Keratinocyte (primary cell): ENCODE results near the gene CTDSPL. TPM values are rescaled to one million over a fixed set of nuclear protein-coding genes. Genes with fewer than 3 reads are reported as not detected.

ENCODE experiments used
- DNase-seq: peaks from one replicate; pipeline ENCODE4 v3.0.0-alpha.2; 2011; ENCODE audit warnings: low read depth, missing footprints, low spot score
- FAIRE-seq: peaks from 2 replicates; lab custom pipeline; 2011; peaks lifted over from hg19 to GRCh38; lab: Jason Lieb, UNC
- H2AFZ ChIP-seq: 2 replicates; pipeline ENCODE4 v1.6.0; 2012; ENCODE audit warnings: low read length, control low read depth, inconsistent platforms; ENCODE audit not compliant: control insufficient read depth
- H3K27ac ChIP-seq: 2 replicates; pipeline ENCODE4 v1.5.1; 2011; ENCODE audit warnings: low read length; ENCODE audit not compliant: control insufficient read depth, insufficient read depth
- H3K27me3 ChIP-seq: 3 replicates; pipeline ENCODE4 v1.6.0; 2011; ENCODE audit warnings: low read length; ENCODE audit not compliant: control insufficient read depth, insufficient read depth; ENCODE audit errors: extremely low read depth
- H3K36me3 ChIP-seq, 2 experiments: 2 replicates in 1 of 2; 3 replicates in 1 of 2; pipeline ENCODE4 v1.5.1; 2011; ENCODE audit warnings: low read length in 2 of 2, mild to moderate bottlenecking in 1 of 2; ENCODE audit not compliant: control insufficient read depth in 2 of 2, insufficient read depth in 2 of 2; ENCODE audit errors: extremely low read depth in 1 of 2
- H3K4me1 ChIP-seq: 3 replicates; pipeline ENCODE4 v1.5.1; 2011; ENCODE audit warnings: low read length; ENCODE audit not compliant: control insufficient read depth, insufficient read depth; ENCODE audit errors: extremely low read depth
- H3K4me2 ChIP-seq: 3 replicates; pipeline ENCODE4 v1.6.0; 2011; ENCODE audit warnings: low read depth, low read length; ENCODE audit not compliant: control insufficient read depth, insufficient read depth; ENCODE audit errors: extremely low read depth
- H3K4me3 ChIP-seq, 3 experiments: fragments of 200-600 bp in 1 of 3; sonication (generic) in 1 of 3; 2 replicates in 2 of 3; 3 replicates in 1 of 3; pipeline ENCODE4 v1.5.1; 2011 to 2016; ENCODE audit warnings: low read length in 3 of 3, mild to moderate bottlenecking in 3 of 3, control low read depth in 2 of 3, inconsistent platforms in 1 of 3, low read depth in 1 of 3, mixed read lengths in 1 of 3, mixed run types in 1 of 3, moderate library complexity in 1 of 3; ENCODE audit not compliant: control insufficient read depth in 2 of 3, insufficient read depth in 2 of 3; ENCODE audit errors: extremely low read depth in 1 of 3
- H3K79me2 ChIP-seq: 2 replicates; pipeline ENCODE4 v1.6.0; 2012; ENCODE audit warnings: low read length; ENCODE audit not compliant: control insufficient read depth, insufficient read depth
- H3K9ac ChIP-seq: 3 replicates; pipeline ENCODE4 v1.6.0; 2011; ENCODE audit warnings: low read length; ENCODE audit not compliant: control insufficient read depth, insufficient read depth; ENCODE audit errors: extremely low read depth
- H3K9me1 ChIP-seq: 3 replicates; pipeline ENCODE4 v1.6.0; 2011; ENCODE audit warnings: low read length; ENCODE audit not compliant: control insufficient read depth, insufficient read depth; ENCODE audit errors: extremely low read depth
- H3K9me3 ChIP-seq: 2 replicates; pipeline ENCODE4 v1.5.1; 2012; ENCODE audit warnings: low read depth, low read length; ENCODE audit not compliant: control insufficient read depth
- H4K20me1 ChIP-seq: 3 replicates; pipeline ENCODE4 v1.6.0; 2011; ENCODE audit warnings: low read length; ENCODE audit not compliant: control insufficient read depth, insufficient read depth; ENCODE audit errors: extremely low read depth
- EZH2 ChIP-seq: IDR thresholded peaks from one replicate; pipeline ENCODE4 v1.6.1; 2012; ENCODE audit warnings: inconsistent platforms, mild to moderate bottlenecking, low read length, moderate library complexity
- dilution Hi-C: fragments of 300-500 bp; cut with MboI; formaldehyde crosslinking; loops from one replicate; pipeline ENCODE4 v1.7.0; 2020; ENCODE audit warnings: low sequenced_read_pairs; ENCODE audit not compliant: extremely low pct_ligation_motif_present
- polyA plus RNA-seq, 5 experiments: library from polyadenylated mRNA; depleted of rRNA in 3 of 5; stranded (reverse) in 3 of 5; stranded (forward) in 1 of 5; unstranded in 1 of 5; fragments of >200 nt; gene quantifications; 1 replicate in 1 of 5; 2 replicates in 3 of 5; 3 replicates in 1 of 5; pipeline versions ENCODE4 v1.2.1 to v1.2.3, GENCODE V29; 2011 to 2012; ENCODE audit warnings: missing spikeins in 2 of 5, low read depth in 1 of 5, low replicate concordance in 1 of 5
- TF ChIP-seq, protein P1 (sequence below), 3 experiments: IDR thresholded peaks in 1 of 3; conservative IDR thresholded peaks in 1 of 3; optimal IDR thresholded peaks in 1 of 3; 2 replicates in 2 of 3; 3 replicates in 1 of 3; pipeline versions ENCODE3 to v1.5.1; 2011; ENCODE audit warnings: low read length in 3 of 3, mild to moderate bottlenecking in 3 of 3, moderate library complexity in 2 of 3, control low read depth in 1 of 3, inconsistent platforms in 1 of 3; ENCODE audit not compliant: insufficient read depth in 2 of 3; ENCODE audit errors: extremely low read depth in 1 of 3

CTDSPL gene
- polyA plus RNA-seq, 1 donor (not counting 4 experiments of a cell fraction or from before 2014, with no cell fraction given) = 83.2 TPM

DNA sequence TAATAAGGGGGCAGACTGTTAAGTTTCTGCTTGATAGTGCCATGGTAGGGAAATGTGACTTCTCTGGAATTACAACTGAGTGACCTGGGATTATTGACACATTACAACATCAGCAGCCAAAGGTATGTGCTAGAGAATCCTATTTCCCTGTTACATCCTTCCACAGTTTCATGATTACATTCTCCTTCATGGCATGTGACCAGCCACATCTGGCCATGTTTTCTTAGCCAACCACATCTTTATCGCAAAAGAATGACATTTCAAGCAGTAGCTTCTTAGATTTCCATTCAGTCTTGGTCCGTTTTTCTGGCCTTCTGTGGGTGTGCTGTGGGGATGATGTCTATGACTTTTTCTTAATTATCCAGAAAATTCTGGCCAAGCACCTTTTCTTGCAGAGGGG is 45.4 kb upstream of the CTDSPL start:
- Histone ChIP-seq H3K27me3 (no peaks in the 10 kb centered on the region), H3K9me1 (no peaks in the 10 kb centered on the region), H3K79me2 (no peaks in the 10 kb centered on the region), H3K36me3 (no peaks in the 10 kb centered on the region), H3K9ac (no peak overlapping the region), H2AFZ (no peak overlapping the region), H3K4me3 (no peak overlapping the region), H3K27ac (no peak overlapping the region), H3K4me1 (no peaks in the 10 kb centered on the region), H3K4me2 (no peak overlapping the region), H4K20me1 (no peaks in the 10 kb centered on the region), H3K9me3 (no peaks in the 10 kb centered on the region)
- FAIRE-seq (no peak), DNase-seq (no peak)
- TF ChIP-seq, protein P1, sequence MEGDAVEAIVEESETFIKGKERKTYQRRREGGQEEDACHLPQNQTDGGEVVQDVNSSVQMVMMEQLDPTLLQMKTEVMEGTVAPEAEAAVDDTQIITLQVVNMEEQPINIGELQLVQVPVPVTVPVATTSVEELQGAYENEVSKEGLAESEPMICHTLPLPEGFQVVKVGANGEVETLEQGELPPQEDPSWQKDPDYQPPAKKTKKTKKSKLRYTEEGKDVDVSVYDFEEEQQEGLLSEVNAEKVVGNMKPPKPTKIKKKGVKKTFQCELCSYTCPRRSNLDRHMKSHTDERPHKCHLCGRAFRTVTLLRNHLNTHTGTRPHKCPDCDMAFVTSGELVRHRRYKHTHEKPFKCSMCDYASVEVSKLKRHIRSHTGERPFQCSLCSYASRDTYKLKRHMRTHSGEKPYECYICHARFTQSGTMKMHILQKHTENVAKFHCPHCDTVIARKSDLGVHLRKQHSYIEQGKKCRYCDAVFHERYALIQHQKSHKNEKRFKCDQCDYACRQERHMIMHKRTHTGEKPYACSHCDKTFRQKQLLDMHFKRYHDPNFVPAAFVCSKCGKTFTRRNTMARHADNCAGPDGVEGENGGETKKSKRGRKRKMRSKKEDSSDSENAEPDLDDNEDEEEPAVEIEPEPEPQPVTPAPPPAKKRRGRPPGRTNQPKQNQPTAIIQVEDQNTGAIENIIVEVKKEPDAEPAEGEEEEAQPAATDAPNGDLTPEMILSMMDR (optimal IDR thresholded peaks at IDR 0.05 in 1 of 3, IDR thresholded peaks at IDR 0.05 in 1 of 3, conservative IDR thresholded peaks at IDR 0.05 in 1 of 3; ENCODE audit: extremely low read depth in 1 of 3, insufficient read depth in 2 of 3, low read length in 3 of 3) = no peak
- no peak for TF ChIP-seq EZH2
- dilution Hi-C loops = no loop called here

DNA sequence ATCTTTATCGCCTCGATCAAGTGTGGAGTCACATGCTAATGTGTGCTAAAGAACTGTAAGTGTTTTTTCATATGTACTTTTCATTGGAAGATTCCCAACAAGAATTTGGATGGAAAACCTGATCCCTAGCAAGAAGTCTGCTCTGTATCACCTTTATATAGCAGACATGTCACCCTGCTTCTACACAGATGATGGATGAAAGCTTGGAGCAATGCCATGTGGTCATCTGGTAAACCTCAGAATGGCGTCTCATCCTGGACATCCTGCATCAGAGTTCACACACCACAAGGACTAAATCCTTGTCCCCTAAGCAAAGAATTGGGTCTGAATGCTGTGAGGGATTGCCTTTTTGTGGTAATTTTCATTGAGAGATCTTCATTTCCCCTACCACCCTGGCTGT is 42.1 kb upstream of the CTDSPL start:
- no peaks in the 10 kb centered on the region for H3K27me3 ChIP-seq
- TF ChIP-seq EZH2 = no peak
- TF ChIP-seq, protein P1 (optimal IDR thresholded peaks at IDR 0.05 in 1 of 3, IDR thresholded peaks at IDR 0.05 in 1 of 3, conservative IDR thresholded peaks at IDR 0.05 in 1 of 3; ENCODE audit: extremely low read depth in 1 of 3, insufficient read depth in 2 of 3, low read length in 3 of 3) = no peak

More for the DNA sequence above, 42.1 kb upstream of the CTDSPL start:
- DNase-seq (no peak), FAIRE-seq (no peak)
- H3K4me2 ChIP-seq = no peak overlapping the region
- dilution Hi-C loops = no loop called here
- no peak overlapping the region for H3K27ac ChIP-seq
- H3K9me1 ChIP-seq = no peaks in the 10 kb centered on the region
- no peaks in the 10 kb centered on the region for H3K79me2 ChIP-seq
- no peak overlapping the region for H3K9ac ChIP-seq
- no peaks in the 10 kb centered on the region for H3K36me3 ChIP-seq
- H3K9me3 ChIP-seq = no peaks in the 10 kb centered on the region
- no peak overlapping the region for H2AFZ ChIP-seq
- H3K4me1 ChIP-seq = no peaks in the 10 kb centered on the region
- H4K20me1 ChIP-seq = no peaks in the 10 kb centered on the region
- H3K4me3 ChIP-seq = no peak overlapping the region
